ENCODE results near the gene DIAPH2.

- no peak for TF ChIP-seq CTCF (IDR thresholded peaks at IDR 0.05)
- TF ChIP-seq EZH2 (IDR thresholded peaks at IDR 0.05; ENCODE audit: borderline replicate concordance, insufficient read depth, low read depth, low read length, poor library complexity, severe bottlenecking) = no peak
These were observed 609.4 kb downstream of the DIAPH2 start for GRCh38 chrX:97294041-97294440.

Data from B cell (primary cell).